Left ventricle myocardium inferior (tissue), 1 donor: ENCODE measurements around the gene CCDC137. TPM values are rescaled to one million over a fixed set of nuclear protein-coding genes. Genes with fewer than 3 reads are reported as not detected.

Experiments used
- DNase-seq: peaks from one replicate; pipeline ENCODE4 v3.0.0-alpha.2; 2020
- H3K27ac ChIP-seq: fragments of 200-600 bp; replicated peaks from 2 replicates; pipeline ENCODE4 v1.8.0; 2021
- H3K27me3 ChIP-seq: fragments of 200-600 bp; 2 replicates; pipeline ENCODE4 v1.8.0; 2021; ENCODE audit warnings: low read depth
- H3K36me3 ChIP-seq: fragments of 200-600 bp; 2 replicates; pipeline ENCODE4 v1.8.0; 2021
- H3K4me1 ChIP-seq: fragments of 200-600 bp; 2 replicates; pipeline ENCODE4 v1.8.0; 2021
- H3K4me3 ChIP-seq: fragments of 200-600 bp; 2 replicates; pipeline ENCODE4 v1.8.0; 2021; ENCODE audit warnings: mild to moderate bottlenecking, moderate library complexity
- H3K9me3 ChIP-seq: fragments of 200-600 bp; replicated peaks from 2 replicates; pipeline ENCODE4 v1.8.0; 2021
- intact Hi-C: fragments of 100-400 bp; cut with micrococcal nuclease; formaldehyde crosslinking; loops from one replicate; pipeline ENCODE4 v1.11.0; 2022
- total RNA-seq: library from RNA; stranded (reverse); fragmentation: NEBNext Ultra II Directional; extraction: Animal tissue kit (Norgen Biotek cat#: 25700); gene quantifications from one replicate; pipeline ENCODE4 v1.2.1, GENCODE V29; 2021
- TF ChIP-seq, protein P1 (sequence below): fragments of 200-600 bp; IDR thresholded peaks from 2 replicates; pipeline ENCODE4 v1.8.0; 2021; ENCODE audit warnings: antibody characterized with exemption, mild to moderate bottlenecking, borderline replicate concordance
- donor health status: DM: no; HTN: yes; CAD: no; lungs with severe emphysema.

The CCDC137 gene
- total RNA-seq, 1 donor from 2014 or later, result 5.6 TPM

DNA sequence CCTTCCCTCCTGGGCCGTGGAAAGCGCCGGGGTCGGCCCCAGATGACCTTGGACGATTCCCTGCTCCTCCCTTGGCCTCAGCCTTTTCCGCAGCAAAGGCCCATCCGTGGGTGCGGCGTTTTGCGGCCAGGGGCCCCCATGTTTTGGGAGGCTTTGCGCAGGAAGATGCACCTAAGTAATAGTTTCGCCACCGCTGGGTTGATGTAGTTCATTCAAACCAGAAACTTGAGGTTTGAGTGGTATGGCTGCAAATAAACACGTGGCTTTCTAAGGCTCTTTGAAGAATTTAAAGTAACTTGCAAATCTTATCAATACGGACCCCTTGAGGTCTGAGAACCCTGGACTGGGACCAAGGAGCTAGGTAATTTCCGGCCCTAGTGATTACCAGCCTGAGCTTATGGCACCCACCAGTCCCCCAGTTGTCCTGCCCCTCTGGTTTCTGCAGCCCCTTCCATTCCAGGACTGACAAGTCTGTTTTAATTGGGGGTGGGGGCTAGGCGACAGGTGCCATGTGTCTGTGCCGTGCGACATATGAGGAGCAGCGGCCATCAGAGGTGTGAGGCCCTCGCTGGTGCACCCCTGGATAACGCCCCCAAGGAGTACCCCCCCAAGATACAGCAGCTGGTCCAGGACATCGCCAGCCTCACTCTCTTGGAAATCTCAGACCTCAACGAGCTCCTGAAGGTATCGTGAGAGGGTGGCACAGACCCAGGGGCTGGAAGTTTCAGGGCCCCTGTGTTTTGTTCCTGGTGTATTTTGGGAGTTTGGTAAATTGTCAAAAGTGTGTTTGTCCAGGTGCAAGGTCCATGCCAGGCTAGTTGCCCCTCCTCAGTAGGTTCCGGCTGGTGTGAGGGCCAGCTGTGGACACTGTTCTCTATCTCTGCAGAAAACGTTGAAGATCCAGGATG, 37.5 kb downstream of the CCDC137 start:
- no peak for DNase-seq
- Histone ChIP-seq H3K27me3 (no peaks in the 10 kb centered on the region), H3K36me3 (peaks cover 60% of the 10 kb centered on the region), H3K9me3 (no peaks in the 10 kb centered on the region), H3K4me1 (peaks cover 44% of the 10 kb centered on the region), H3K4me3 (peak overlapping the region; percentile 98), H3K27ac (peak overlapping the region; percentile 96)
- TF ChIP-seq, protein P1, sequence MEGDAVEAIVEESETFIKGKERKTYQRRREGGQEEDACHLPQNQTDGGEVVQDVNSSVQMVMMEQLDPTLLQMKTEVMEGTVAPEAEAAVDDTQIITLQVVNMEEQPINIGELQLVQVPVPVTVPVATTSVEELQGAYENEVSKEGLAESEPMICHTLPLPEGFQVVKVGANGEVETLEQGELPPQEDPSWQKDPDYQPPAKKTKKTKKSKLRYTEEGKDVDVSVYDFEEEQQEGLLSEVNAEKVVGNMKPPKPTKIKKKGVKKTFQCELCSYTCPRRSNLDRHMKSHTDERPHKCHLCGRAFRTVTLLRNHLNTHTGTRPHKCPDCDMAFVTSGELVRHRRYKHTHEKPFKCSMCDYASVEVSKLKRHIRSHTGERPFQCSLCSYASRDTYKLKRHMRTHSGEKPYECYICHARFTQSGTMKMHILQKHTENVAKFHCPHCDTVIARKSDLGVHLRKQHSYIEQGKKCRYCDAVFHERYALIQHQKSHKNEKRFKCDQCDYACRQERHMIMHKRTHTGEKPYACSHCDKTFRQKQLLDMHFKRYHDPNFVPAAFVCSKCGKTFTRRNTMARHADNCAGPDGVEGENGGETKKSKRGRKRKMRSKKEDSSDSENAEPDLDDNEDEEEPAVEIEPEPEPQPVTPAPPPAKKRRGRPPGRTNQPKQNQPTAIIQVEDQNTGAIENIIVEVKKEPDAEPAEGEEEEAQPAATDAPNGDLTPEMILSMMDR, result no peak
- intact Hi-C loops, result no loop called here

GRCh38 chr17:81705518-81706231, 39.1 kb downstream of the CCDC137 start:
- Histone ChIP-seq H3K9me3 (no peaks in the 10 kb centered on the region), H3K36me3 (peaks cover 50% of the 10 kb centered on the region), H3K4me1 (peaks cover 47% of the 10 kb centered on the region), H3K4me3 (no peak overlapping the region), H3K27ac (no peak overlapping the region), H3K27me3 (no peaks in the 10 kb centered on the region)
- TF ChIP-seq, protein P1, result no peak
- no peak for DNase-seq
- intact Hi-C loops, result no loop called here

- intact Hi-C loops, result no loop called here
- Histone ChIP-seq H3K27me3 (no peaks in the 10 kb centered on the region), H3K4me3 (no peak overlapping the region), H3K4me1 (peaks cover 47% of the 10 kb centered on the region), H3K36me3 (peaks cover 44% of the 10 kb centered on the region), H3K27ac (no peak overlapping the region), H3K9me3 (no peaks in the 10 kb centered on the region)
- TF ChIP-seq, protein P1, result no peak
- no peak for DNase-seq
These were observed 39.7 kb downstream of the CCDC137 start for GRCh38 chr17:81706232-81706611.

DNA sequence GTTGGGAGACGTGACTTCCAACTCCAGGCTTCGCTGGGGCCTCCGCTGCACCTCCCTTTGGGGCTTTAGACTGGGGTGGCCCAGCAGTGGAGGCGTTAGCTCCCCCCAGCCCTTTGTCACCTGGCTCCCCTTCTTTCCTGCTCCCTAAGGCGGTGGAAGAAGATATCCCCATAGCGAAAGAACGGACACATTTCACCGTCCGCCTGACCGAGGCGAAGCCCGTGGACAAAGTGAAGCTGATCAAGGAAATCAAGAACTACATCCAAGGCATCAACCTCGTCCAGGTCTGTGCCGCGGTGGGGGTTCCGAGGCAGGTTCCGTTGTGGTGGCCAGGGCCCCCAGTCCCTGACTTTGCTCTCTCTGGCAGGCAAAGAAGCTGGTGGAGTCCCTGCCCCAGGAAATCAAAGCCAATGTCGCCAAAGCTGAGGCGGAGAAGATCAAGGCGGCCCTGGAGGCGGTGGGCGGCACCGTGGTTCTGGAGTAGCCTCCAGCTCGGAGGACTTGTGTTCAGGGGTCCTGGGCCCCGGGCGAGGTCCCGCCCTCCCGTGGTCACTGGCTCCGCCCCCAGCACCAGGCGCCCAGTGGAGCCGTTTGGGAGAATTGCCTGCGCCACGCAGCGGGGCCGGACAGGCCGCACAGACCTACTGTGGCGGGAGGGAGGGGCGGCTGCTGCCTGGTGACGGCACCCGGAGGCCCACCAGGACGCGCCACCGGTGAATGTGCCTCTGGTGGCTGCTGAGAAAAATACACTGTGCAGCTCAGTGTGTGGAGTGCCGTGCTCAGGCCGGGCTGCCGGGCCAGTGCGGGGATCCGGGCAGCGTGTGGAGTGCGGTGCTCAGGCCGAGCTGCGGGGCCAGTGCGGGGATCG, 40.5 kb downstream of the CCDC137 start:
- TF ChIP-seq, protein P1, result no peak
- no peaks in the 10 kb centered on the region for H3K9me3 ChIP-seq
- intact Hi-C loops, result no loop called here
- H3K4me1 ChIP-seq, result peaks cover 47% of the 10 kb centered on the region
- H3K36me3 ChIP-seq, result peaks cover 38% of the 10 kb centered on the region
- no peak for DNase-seq
- H3K27ac ChIP-seq, result no peak overlapping the region
- H3K4me3 ChIP-seq, result no peak overlapping the region
- H3K27me3 ChIP-seq, result no peaks in the 10 kb centered on the region
